ENCODE measurements around the gene SERPINA5. TPM values are rescaled to one million over a fixed set of nuclear protein-coding genes. Genes with fewer than 3 reads are reported as not detected.

SERPINA5 gene
- polyA plus RNA-seq, 1 donor from 2014 or later, result not detected

- H3K79me2 ChIP-seq (replicated peaks; ENCODE audit: insufficient read depth, low read length), result no peaks in the 10 kb centered on the region
- no peak overlapping the region for H2AFZ ChIP-seq (ENCODE audit: low read depth, low read length)
- no peak overlapping the region for H3K4me3 ChIP-seq (ENCODE audit: low read length)
- H3K4me2 ChIP-seq (ENCODE audit: low read length), result no peak overlapping the region
- no peaks in the 10 kb centered on the region for H3K9me3 ChIP-seq (ENCODE audit: low read length)
- no peaks in the 10 kb centered on the region for H3F3A ChIP-seq (ENCODE audit: insufficient read depth, low read length, poor library complexity, severe bottlenecking)
- no peaks in the 10 kb centered on the region for H3K27me3 ChIP-seq (ENCODE audit: insufficient read depth, low read depth, low read length)
- no peak overlapping the region for H3K9ac ChIP-seq (ENCODE audit: low read length)
- H3K36me3 ChIP-seq (ENCODE audit: insufficient read depth, low read length), result no peaks in the 10 kb centered on the region
- no peaks in the 10 kb centered on the region for H3K9me2 ChIP-seq (ENCODE audit: insufficient read depth, low read length)
- TF ChIP-seq SMC3 (conservative IDR thresholded peaks at IDR 0.05; ENCODE audit: poor library complexity) (no peak), EZH2 (IDR thresholded peaks at IDR 0.05; ENCODE audit: borderline replicate concordance, insufficient read depth, low read length, poor library complexity, severe bottlenecking) (no peak), EP300 (conservative IDR thresholded peaks at IDR 0.05; ENCODE audit: poor library complexity, severe bottlenecking) (no peak), POLR2AphosphoS5 (IDR thresholded peaks at IDR 0.05) (no peak), CTCF (IDR thresholded peaks at IDR 0.05; ENCODE audit: poor library complexity, severe bottlenecking) (no peak), REST (IDR thresholded peaks at IDR 0.05; ENCODE audit: borderline replicate concordance) (no peak), MXI1 (conservative IDR thresholded peaks at IDR 0.05; ENCODE audit: poor library complexity, severe bottlenecking) (no peak)
- H4K20me1 ChIP-seq (ENCODE audit: insufficient read depth), result no peaks in the 10 kb centered on the region
- H3K27ac ChIP-seq (ENCODE audit: low read length), result no peak overlapping the region
Observed at GRCh38 chr14:94557327-94557726, 23.9 kb upstream of the SERPINA5 start.

GRCh38 chr14:94558842-94559241, 22.4 kb upstream of the SERPINA5 start:
- no peak overlapping the region for H3K27ac ChIP-seq (ENCODE audit: low read length)
- H2AFZ ChIP-seq (ENCODE audit: low read depth, low read length), result no peak overlapping the region
- TF ChIP-seq EP300 (conservative IDR thresholded peaks at IDR 0.05; ENCODE audit: poor library complexity, severe bottlenecking), result no peak
- H3F3A ChIP-seq (ENCODE audit: insufficient read depth, low read length, poor library complexity, severe bottlenecking), result no peaks in the 10 kb centered on the region
- no peaks in the 10 kb centered on the region for H3K36me3 ChIP-seq (ENCODE audit: insufficient read depth, low read length)
- no peaks in the 10 kb centered on the region for H3K9me2 ChIP-seq (ENCODE audit: insufficient read depth, low read length)
- no peaks in the 10 kb centered on the region for H3K27me3 ChIP-seq (ENCODE audit: insufficient read depth, low read depth, low read length)
- no peaks in the 10 kb centered on the region for H3K9me3 ChIP-seq (ENCODE audit: low read length)
- no peak overlapping the region for H3K9ac ChIP-seq (ENCODE audit: low read length)
- no peaks in the 10 kb centered on the region for H3K79me2 ChIP-seq (replicated peaks; ENCODE audit: insufficient read depth, low read length)
- H3K4me3 ChIP-seq (ENCODE audit: low read length), result no peak overlapping the region
- no peaks in the 10 kb centered on the region for H4K20me1 ChIP-seq (ENCODE audit: insufficient read depth)
- no peak overlapping the region for H3K4me2 ChIP-seq (ENCODE audit: low read length)

GRCh38 chr14:94559638-94560290, 21.5 kb upstream of the SERPINA5 start:
- Histone ChIP-seq H3K9me3 (ENCODE audit: low read length) (no peaks in the 10 kb centered on the region), H2AFZ (ENCODE audit: low read depth, low read length) (no peak overlapping the region), H3K9ac (ENCODE audit: low read length) (no peak overlapping the region), H3K36me3 (ENCODE audit: insufficient read depth, low read length) (no peaks in the 10 kb centered on the region), H4K20me1 (ENCODE audit: insufficient read depth) (no peaks in the 10 kb centered on the region), H3K27ac (ENCODE audit: low read length) (no peak overlapping the region), H3K4me2 (ENCODE audit: low read length) (no peak overlapping the region), H3K4me3 (ENCODE audit: low read length) (no peak overlapping the region), H3K79me2 (replicated peaks; ENCODE audit: insufficient read depth, low read length) (no peaks in the 10 kb centered on the region), H3K27me3 (ENCODE audit: insufficient read depth, low read depth, low read length) (no peaks in the 10 kb centered on the region), H3K9me2 (ENCODE audit: insufficient read depth, low read length) (no peaks in the 10 kb centered on the region), H3F3A (ENCODE audit: insufficient read depth, low read length, poor library complexity, severe bottlenecking) (no peaks in the 10 kb centered on the region)
- TF ChIP-seq EZH2 (IDR thresholded peaks at IDR 0.05; ENCODE audit: borderline replicate concordance, insufficient read depth, low read length, poor library complexity, severe bottlenecking) (no peak), CTCF (IDR thresholded peaks at IDR 0.05; ENCODE audit: poor library complexity, severe bottlenecking) (no peak), REST (IDR thresholded peaks at IDR 0.05; ENCODE audit: borderline replicate concordance) (no peak), EP300 (conservative IDR thresholded peaks at IDR 0.05; ENCODE audit: poor library complexity, severe bottlenecking) (no peak)
